T-helper 22 cell (primary cell): ENCODE data around the gene ST6GAL1.
A peak's percentile ranks its signal among the peaks of the same experiment; 100 is the strongest.
"Not testable (repeated sequence)": the region's sequence is repeated elsewhere in the genome, so short reads cannot be mapped to it uniquely, and the experiment has no call there.

ENCODE experiments used
- DNase-seq: peaks from one replicate; pipeline ENCODE4 v3.0.0-alpha.2; 2020; ENCODE audit warnings: low read depth

The ST6GAL1 gene

GRCh38 chr3:187046033-187046432, 115.7 kb downstream of the ST6GAL1 start:
- no peak for DNase-seq

- DNase-seq: no peak
Observed at GRCh38 chr3:187049462-187050101, 119.3 kb downstream of the ST6GAL1 start.

GRCh38 chr3:187051066-187051465, 120.7 kb downstream of the ST6GAL1 start:
- no peak for DNase-seq

- DNase-seq: no peak
Observed at GRCh38 chr3:187051724-187052366, 121.5 kb downstream of the ST6GAL1 start.

GRCh38 chr3:187052427-187052826, 122.1 kb downstream of the ST6GAL1 start:
- DNase-seq: not testable (repeated sequence)

- not testable (repeated sequence) for DNase-seq
Observed at GRCh38 chr3:187054433-187054832, 124.1 kb downstream of the ST6GAL1 start.

- not testable (repeated sequence) for DNase-seq
Observed at GRCh38 chr3:187057803-187058202, 127.5 kb downstream of the ST6GAL1 start.

- no peak for DNase-seq
Observed at GRCh38 chr3:187061748-187062147, 131.4 kb downstream of the ST6GAL1 start.

GRCh38 chr3:187062526-187063177, 132.3 kb downstream of the ST6GAL1 start:
- no peak for DNase-seq

- DNase-seq: no peak
Observed at GRCh38 chr3:187063286-187064121, 133.2 kb downstream of the ST6GAL1 start.

- no peak for DNase-seq
Observed at GRCh38 chr3:187064210-187065115, 134.1 kb downstream of the ST6GAL1 start.

GRCh38 chr3:187066228-187066995, 136.1 kb downstream of the ST6GAL1 start:
- peak; percentile 4 for DNase-seq

GRCh38 chr3:187068787-187069186, 138.5 kb downstream of the ST6GAL1 start:
- DNase-seq: no peak

- DNase-seq: no peak
Observed at GRCh38 chr3:187069857-187070516, 139.7 kb downstream of the ST6GAL1 start.

GRCh38 chr3:187072102-187072501, 141.8 kb downstream of the ST6GAL1 start:
- no peak for DNase-seq

- DNase-seq: no peak
Observed at GRCh38 chr3:187072511-187072910, 142.2 kb downstream of the ST6GAL1 start.

- DNase-seq: no peak
Observed at GRCh38 chr3:187073581-187074098, 143.3 kb downstream of the ST6GAL1 start.

GRCh38 chr3:187074846-187075245, 144.5 kb downstream of the ST6GAL1 start:
- no peak for DNase-seq

GRCh38 chr3:187076297-187076696, 146.0 kb downstream of the ST6GAL1 start:
- no peak for DNase-seq

- DNase-seq: no peak
Observed at GRCh38 chr3:187077085-187077484, 146.8 kb downstream of the ST6GAL1 start.
